ENCODE data around the gene MRM1. TPM values are rescaled to one million over a fixed set of nuclear protein-coding genes. Genes with fewer than 3 reads are reported as not detected.

MRM1 gene
- total and polyA plus RNA-seq, 9 of the 15 experiments (the other 6 are each of a cell fraction or from before 2014, with no cell fraction given): 0.61 to 28.4 (median 21.5) TPM

- TF ChIP-seq TFAP4 (CRISPR knock-in tag; IDR thresholded peaks at IDR 0.05; ENCODE audit: borderline replicate concordance) (peak; percentile 66; the same call in 1 of the 2 replicates), E2F6 (IDR thresholded peaks at IDR 0.05; ENCODE audit: borderline replicate concordance in 1 of 2, extremely low read depth in 1 of 2, insufficient read depth in 1 of 2, insufficient read length in 1 of 2, low read depth in 1 of 2, low read length in 1 of 2, poor library complexity in 1 of 2, severe bottlenecking in 1 of 2) (peak; percentile 23 to 74), HDGF (IDR thresholded peaks at IDR 0.05) (no peak), NFE2L1 (tag; IDR thresholded peaks at IDR 0.05; ENCODE audit: borderline replicate concordance, low read depth) (no peak), HDAC8 (tag; IDR thresholded peaks at IDR 0.05) (0 out of 2 replicates have a peak, but pooled peaks have one; percentile 25), LCOR (CRISPR knock-in tag; IDR thresholded peaks at IDR 0.05) (no peak), ZFP91 (CRISPR knock-in tag; IDR thresholded peaks at IDR 0.05) (no peak), ZBTB40 (IDR thresholded peaks at IDR 0.05) (0 out of 2 replicates have a peak, but pooled peaks have one; percentile 8), ZBTB40 (CRISPR knock-in tag; IDR thresholded peaks at IDR 0.05) (no peak), NONO (IDR thresholded peaks at IDR 0.05; ENCODE audit: low read depth in 2 of 2, low read length in 1 of 2) (peak; percentile 38 to 64; a peak in 2 of 4 replicates), KAT2B (IDR thresholded peaks at IDR 0.05; ENCODE audit: low read depth, low read length) (no peak), EP400 (IDR thresholded peaks at IDR 0.05) (peak; percentile 24; the same call in 1 of the 2 replicates)
These were observed 9.7 kb upstream of the MRM1 start, which contains the start of gene DHRS11 (continued) for GRCh38 chr17:36591434-36592315.
